ENCODE data around the gene ARPC1B.

ARPC1B gene

DNA sequence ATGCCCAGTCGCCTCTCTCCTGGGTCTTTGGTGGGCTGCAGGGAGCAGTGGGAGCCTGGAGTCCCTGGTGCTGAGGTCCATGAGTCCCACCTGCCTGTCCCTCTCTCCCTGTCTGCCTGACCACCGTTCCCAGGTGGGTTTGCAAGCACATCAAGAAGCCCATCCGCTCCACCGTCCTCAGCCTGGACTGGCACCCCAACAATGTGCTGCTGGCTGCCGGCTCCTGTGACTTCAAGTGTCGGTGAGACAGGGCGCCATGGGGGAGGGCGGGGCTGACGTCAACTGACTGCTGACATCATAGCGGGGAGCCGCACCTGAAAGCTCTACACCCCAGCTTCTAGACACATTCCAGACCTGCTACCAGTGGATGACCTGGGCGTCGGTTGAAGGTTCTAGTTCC lies 15.2 kb downstream of the ARPC1B start:
- no peak for DNase-seq (ENCODE audit: low spot score)

DNA sequence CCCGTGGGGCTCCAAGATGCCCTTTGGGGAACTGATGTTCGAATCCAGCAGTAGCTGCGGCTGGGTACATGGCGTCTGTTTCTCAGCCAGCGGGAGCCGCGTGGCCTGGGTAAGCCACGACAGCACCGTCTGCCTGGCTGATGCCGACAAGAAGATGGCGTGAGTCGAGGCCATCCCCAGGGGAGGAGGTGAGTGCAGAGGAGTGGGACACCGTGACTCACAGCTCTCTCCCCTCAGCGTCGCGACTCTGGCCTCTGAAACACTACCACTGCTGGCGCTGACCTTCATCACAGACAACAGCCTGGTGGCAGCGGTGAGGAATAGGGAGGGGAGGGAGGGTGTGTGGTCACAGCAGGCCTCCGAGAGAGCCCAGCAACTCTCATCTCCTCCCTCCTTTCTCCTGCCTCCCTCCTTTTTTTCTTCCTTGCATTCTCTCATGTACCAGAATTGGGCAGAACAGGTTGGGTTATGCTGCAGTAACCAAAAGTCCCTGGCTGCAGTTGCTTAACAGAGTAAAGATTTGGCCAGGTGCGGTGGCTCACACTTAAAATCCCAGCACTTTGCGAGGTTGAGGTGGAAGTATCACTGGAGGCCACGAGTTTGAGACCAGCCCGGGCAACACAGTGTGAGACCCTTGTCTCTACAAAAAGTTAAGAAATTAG lies 16.5 kb downstream of the ARPC1B start:
- DNase-seq (ENCODE audit: low spot score) = no peak

DNA sequence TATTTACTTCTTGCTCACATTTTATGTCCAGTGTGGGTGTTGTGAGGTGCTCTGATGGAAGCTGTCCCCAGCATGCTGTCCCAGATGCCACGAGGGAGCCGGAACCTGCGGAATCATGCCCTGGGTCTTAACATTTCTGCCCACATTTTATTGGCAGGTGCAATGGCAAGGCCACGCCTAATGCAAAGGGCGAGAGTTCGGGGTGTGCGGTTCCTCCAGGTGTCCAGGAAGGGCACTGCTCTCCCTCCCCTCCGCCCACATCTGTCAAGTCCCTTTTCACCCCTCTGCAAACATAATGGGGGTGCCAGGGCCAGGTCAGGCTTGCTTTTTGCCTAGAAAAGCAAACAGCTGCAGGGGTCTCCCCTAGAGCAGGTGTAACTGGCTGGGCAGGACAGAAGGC lies 17.5 kb downstream of the ARPC1B start:
- DNase-seq (ENCODE audit: low spot score) = no peak

DNA sequence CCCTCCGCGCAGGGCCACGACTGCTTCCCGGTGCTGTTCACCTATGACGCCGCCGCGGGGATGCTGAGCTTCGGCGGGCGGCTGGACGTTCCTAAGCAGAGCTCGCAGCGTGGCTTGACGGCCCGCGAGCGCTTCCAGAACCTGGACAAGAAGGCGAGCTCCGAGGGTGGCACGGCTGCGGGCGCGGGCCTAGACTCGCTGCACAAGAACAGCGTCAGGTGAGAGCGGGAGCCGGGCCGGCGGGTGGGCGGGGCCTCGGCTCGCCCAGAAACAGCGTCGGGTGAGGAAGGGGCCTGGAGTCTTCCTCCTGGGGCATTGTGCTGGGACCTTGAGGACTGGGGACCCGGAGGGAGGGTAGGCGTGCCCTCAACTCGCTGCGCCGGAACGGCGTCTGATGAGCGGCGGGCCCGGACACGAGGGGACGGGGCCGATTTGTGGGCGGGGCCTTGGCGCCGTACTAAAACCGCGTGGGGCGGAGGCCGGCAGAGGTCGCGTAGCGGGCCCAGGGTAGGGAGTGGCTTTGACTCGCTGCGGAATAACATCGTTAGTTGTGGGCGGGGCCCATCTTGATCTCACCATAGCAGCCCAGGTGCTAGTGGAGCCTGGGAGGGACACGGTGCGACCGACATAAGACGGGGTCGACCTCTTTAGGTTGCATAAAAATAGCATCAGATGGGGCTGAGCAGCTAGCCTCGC lies 18.3 kb downstream of the ARPC1B start:
- DNase-seq (ENCODE audit: low spot score) = no peak

DNA sequence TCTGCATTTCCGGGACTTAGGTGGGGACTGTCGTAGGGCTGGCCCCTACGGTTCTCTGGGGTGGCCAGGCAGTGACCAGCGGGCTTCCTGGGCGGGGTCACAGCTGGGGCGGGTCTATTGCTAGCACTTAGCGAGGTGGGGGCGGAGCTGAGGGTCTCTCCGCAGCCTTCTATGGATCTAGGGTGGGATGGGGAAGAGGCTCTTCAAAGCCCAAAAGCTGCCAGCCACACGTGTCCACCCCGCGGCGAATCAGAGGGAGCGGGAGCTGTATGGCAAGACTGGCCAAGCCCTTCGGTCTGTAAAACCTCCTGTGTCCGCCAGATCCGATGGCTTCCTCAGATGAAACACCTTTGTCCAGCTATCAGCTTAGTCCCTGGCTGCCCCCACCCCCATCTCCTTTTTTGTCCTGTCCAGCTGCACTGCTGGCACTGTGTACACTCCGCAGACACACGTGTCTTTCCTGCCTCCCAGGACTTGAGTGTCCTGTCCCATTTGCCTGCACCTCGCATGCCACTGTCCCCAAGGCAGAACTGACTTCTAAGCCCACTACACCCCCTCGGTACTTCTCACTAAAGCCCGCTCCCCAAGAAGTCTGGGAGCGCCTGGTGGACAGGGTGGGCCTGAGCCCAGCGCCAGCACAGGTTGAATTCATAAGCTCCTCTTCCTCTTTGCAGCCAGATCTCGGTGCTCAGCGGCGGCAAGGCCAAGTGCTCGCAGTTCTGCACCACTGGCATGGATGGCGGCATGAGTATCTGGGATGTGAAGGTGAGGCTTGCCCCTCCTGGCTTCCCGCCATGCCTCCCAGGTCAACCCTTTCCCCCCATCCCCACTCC lies 19.0 kb downstream of the ARPC1B start:
- peak; percentile 32 for DNase-seq (ENCODE audit: low spot score)

DNA sequence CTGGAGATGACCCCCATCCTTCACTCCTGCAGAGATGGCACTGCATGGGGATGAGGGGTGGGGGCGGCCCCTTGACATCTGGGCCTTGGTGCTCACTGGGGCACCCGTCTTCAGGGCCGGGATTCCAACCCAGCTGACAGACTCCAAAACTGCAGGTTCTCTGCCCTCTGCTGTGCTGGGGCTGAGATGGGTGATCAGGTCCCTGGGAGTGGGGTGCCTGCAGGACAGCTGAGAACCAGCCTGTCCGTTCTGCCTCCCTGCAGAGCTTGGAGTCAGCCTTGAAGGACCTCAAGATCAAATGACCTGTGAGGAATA lies 19.6 kb downstream of the ARPC1B start:
- DNase-seq (ENCODE audit: low spot score) = no peak

DNA sequence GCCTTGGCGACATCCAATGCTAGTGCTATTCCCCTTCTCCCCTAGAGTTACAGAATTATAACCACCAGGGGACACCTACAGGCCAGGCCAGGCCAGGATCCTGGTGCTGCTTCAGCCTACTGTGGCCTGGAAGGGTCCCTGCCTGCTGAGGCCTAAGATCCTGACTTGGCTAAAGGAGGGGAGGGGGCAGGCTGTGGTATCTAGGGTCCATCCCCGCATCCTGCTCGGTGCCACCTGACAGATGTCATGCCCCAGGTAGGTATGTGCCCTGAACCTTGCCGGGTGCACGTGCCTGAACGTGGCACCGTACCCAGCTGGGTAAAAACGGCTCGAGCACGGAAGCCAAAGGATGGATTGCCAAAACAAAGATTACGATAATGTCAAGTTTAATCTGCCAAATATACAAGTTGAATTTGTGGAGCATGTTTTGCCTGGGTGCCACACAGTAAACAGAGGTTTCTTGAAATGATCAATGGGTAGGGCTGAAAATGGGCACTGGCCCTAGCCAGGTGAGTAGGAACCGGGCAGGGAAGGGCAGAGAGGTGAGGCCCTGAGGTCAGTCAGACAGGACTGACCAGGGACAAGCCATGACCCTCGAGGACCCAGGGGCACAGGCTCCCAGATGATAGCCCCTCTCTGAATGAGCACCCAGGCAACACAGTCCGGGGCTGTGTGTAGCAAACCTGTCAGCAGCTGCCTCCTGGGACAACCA lies 21.2 kb downstream of the ARPC1B start:
- no peak for DNase-seq (ENCODE audit: low spot score)

DNA sequence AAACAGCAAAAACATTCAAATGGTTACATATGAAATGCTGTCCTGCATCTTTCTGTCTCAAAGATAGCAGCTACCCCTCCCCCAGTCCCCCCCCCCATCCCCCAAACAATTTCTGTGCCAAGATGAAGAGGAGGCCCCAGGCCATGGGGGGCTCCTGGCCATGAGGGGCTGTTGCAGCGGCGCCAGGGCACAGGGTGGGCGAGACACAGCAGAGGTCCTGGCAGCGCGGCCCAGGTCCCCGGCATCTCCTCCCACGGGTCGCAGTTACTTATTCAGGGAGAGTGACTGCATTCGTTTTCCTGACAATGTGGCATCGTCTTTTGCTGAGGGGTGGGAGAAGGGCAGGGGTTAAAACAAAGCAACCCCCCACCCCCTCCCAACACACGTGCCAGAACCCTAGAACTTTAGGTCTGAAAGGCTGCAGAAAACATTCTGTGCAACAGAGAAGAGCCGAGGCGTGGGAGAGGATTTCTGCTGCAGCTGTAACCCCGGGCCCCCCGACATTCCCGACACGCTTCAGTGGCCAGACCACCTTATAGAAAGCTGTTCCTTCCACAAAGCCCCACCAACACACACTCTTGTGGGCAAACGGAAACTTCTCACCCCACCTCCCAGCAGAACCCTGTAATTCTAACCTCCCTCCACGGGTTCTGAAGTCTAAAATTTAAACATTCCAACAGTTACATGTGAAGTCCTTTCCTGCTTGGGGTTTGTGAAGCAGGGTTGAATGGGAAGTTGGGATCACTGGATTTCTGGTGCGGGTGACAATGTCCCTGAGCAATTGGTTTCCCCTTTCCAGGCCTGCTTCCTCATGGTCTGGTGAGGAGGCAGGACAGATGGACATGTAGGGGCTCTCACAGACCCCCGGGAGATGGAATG lies 22.1 kb downstream of the ARPC1B start:
- no peak for DNase-seq (ENCODE audit: low spot score)

DNA sequence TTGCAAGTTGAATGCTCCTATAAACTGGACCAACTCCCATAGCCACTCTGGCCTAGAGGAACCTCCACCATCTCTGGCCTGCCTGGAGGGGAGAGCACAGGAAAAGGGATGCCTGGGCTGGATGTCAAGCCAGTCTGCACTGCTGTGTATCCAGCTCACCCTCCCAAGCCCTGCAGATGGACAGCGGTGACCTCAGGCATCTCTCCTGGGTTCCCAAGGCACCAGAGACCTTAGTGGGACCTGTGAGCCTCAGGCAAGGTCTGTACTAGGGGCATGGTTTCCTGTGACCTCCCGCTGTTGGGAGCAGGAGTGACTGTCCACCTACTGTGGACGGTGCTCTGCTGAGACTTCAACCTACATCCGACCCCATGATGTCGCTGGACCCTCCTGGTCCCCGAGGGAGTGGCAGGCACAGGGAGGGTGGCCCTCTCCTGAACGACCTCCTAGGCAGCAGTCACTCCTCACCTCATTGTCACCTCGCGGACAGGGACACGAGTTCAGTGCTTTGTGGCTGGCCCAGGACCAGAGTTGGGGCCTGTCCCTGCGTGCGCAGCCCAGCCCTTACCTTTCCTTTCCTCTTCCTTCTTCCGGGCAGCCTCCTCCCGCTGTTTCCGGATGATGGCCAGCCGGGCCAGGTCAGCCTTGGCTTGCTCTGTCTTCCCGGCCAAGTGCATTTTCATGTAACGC lies 22.9 kb downstream of the ARPC1B start:
- no peak for DNase-seq (ENCODE audit: low spot score)

DNA sequence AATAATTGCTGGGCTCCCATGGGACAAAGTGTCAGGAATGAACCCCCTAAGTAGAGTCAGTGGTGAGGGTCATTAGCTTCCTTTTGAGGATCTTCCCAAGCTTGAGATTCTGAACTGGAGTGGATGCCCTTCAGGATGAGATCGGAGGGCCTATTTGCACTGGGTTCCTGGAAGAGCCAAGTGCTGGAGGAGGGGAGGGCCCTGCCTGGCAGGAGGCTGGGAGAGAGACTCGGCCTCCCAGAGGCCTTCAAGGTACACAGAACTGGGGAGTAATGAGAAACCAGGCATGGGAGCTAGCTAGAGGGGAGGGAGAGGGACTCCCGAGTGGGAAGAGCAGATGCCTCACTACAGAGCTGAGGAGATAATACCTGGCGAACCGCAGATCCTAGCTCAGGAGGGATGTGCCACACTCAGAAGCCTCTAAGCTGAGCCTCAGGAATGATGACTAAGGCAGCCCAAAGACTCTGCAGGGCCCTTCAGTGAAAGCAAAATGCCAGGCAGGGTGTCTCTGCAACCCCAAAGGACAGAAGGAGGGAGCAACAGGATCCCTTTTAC lies 24.4 kb downstream of the ARPC1B start:
- no peak for DNase-seq (ENCODE audit: low spot score)

DNA sequence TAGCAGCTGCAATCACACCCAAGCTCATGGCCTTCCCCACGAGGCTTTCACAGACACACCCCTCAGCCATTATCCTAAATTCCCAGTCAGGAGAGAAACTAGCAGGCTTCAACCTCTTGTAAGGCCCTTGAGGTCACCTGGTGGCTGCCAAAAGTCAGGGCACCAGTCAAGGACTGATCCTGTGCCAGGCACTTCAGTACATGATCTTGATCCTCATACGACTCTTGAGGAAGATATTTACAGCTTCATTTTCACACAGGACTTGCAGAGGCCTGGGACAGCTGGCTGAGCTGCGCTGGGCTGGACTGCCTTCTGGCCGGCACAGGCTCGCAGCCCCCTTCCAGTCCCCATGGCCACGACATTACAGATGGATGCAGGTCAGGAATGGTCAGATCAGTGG lies 25.1 kb downstream of the ARPC1B start:
- no peak for DNase-seq (ENCODE audit: low spot score)

DNA sequence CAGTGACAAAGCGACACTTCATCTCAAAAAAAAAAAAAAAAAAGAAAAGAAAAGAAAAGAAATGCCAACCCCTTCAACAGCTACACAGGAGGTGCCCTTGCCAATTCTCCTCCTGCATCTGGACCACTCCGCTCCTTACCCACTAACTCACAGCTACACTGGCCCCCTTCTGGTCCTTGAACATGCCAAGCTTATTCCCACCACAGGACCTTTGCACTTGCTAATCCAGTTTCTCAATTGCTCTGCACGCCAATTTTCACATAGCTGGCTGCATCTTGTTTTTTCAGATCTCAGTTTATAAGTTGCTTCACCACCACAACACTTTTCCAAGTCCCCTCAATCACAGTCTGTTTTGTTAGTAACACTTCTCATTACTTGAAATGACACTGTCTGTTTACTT lies 28.3 kb downstream of the ARPC1B start:
- DNase-seq (ENCODE audit: low spot score) = no peak

DNA sequence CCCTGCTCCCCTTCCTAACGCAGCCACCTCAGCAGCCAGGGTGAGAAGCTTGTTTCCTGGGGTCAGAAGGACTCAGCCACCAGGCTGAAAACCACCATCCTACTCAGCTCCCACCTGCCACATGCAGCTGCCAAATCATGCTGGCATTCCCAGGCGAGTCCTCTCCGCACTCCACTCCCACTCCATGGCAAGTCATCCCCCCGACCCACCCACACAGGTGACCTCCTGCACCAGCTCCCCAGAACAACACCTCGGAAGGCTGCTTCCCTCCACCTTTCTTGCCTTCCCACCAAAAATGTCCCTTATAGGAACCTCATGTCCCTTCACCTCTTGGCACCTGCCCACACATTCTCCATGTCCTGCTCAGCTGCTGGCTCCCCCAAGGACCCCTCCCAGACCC lies 29.2 kb downstream of the ARPC1B start:
- no peak for DNase-seq (ENCODE audit: low spot score)

DNA sequence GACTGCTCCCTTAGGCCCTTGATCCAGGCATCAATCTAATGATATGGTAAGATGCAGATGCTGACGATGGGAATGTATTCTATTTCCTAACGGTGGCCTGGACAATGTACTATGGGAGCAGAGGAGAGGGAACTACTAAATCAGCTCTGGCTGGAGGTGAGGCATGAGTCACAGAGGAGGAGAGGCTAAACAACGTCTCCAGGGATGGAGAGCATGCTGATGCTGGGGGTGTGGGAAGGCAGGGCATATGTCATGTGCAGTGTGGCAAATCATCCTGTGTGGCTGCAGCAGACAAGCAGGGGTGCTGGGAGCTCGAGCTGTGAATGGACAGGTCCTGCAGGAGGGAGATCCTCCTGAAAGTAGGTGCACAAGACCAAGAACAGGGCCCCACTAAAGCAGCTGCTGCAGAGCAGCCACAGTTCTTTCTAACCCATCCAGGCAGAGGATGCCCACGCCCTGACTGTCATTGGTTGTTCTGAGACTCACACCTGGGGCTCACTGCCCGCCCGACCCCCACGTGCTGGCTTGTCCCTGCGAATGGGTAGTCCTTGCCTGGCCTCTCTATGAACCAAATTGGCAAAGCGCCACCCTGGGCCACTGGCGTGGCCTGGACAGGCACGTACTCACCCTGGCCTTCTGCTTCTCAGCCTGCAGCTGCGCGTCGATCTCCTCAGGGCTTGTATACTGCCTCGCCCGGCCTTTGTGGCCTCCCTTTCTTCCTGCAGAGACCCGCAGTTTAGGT lies 29.9 kb downstream of the ARPC1B start:
- DNase-seq (ENCODE audit: low spot score) = no peak

DNA sequence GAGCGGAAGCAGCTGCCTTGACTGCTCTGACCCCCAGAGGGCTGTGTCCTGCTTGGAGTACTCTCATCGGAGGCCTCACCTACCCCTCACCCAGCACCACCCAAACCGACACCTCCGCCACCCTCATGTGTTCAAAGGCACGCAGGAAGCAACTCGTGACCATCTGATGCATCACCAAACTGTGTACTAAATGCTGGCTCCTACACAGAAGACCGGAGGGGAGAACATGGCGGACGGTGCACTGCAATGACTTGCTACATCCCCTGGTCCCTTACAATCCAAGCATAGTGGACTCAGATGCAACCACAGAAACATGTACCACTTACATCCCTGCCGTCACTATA lies 30.4 kb downstream of the ARPC1B start:
- no peak for DNase-seq (ENCODE audit: low spot score)

DNA sequence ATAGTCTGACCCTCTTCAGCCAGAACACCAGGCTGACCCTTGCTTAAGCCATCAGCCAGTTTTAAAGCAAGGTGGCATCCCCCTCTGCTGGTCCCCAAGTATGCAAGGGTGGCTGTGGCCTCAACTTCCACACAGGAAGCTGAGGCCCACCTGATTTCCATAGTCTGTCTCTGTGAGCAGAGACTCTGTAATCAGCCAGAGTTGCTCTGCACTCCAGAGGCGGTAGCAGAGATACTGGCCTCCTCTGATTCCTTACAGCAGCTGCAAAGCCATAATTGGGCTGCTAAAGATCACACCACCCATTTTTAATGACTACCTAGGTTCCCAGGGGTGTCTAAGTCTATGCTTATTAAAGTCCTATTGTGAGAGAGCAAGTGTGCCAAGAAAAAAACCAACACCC lies 32.0 kb downstream of the ARPC1B start:
- no peak for DNase-seq (ENCODE audit: low spot score)

DNA sequence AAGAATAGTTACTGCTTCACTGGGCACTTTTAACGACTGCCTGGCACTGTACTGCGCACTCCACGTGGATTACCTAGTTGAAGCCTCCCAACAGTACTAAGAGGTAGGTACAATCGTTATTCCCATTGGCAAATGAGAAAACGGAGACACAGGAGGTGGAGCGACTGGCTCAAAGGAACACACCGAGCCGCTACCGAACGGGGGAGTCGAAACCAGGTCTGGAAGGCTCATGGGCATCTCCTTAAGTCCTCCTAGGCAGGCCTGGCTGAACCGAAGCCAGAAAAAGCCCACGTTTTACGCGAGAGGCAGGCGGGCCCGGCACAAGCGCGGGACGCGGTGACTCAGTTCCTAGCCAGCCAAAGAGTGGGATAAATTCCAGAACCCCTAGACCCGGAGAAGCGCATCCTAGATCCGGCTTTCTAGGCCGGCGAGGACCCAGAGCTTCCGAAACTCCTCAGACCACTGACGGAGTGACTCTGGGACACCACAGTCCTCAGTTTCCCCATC lies 33.4 kb downstream of the ARPC1B start:
- peak; percentile 59 for DNase-seq (ENCODE audit: low spot score)

DNA sequence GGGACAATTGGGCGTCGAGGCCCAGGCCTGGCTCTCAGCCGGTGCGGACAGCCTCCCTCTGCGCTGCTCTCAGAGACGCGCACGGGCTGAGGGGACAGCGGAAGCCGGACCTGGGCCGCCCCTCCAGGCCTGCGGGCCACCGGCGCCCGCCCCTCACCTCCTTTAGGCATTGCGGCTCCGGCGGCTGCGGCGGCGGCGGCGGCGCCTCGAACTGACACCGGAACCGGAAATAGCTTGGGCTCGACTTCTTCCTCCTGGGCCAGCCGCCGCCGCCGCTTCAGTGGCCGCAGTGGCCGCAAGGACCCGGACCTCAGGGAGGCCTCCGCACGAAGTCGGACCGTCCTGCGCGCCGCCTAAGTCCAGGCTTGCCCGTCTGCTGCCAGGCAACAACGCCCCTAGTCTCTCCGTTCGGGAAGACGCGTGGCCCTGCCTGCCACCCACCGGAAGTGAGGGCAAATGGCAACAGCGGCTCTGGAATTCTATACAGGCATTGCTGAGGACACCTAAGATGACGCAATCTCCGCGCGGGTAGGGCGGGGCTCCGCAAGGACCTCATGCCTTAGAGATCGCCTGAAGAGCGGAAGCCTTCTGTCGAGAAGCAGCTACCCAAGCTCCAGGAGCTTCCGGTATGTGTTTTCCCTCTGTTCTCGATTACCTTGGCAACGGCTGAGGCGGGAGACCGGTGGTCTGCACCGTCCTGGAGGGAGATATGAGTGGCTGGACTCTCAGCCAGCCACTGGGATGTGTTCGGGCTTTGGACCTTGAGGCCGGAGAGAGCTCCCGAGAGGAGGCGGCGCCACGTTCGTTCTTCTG lies 34.1 kb downstream of the ARPC1B start, which contains the start of the genes BUD31 and PDAP1:
Gene BUD31, plus strand, starts transcription at position 591 of the 813 bp plus-strand sequence. CDS start 2,124 bp downstream, outside the sequence.
Gene PDAP1, minus strand, starts transcription at position 219 of the 813 bp plus-strand sequence. Its CDS starts 49 bp downstream, at position 170.
- DNase-seq (ENCODE audit: low spot score) = peak; percentile 94

DNA sequence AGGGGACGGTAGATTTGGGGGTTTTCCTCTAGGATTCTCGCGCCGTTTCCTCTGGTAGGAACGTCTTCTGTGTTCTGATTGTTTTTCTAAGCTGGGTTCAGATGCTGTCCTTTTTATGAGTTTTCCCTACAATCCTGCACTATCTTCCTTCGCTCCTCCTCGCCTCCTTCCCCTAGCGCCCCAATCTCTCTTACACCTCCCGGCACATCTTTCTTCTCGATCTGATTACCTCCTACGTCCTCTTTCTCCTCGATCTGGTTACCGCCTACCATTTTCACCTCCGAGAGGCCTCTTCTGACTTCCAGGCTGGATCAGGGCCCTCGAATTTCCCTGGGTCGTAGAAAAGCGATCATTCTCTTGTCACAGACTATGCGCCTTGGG lies 34.7 kb downstream of the ARPC1B start:
- DNase-seq (ENCODE audit: low spot score) = no peak
